HL-60 (cell line): ENCODE results near the gene STXBP4.

Experiments
- DNase-seq, 2 experiments: peaks; one replicate each; pipeline ENCODE4 v3.0.0-alpha.2; 2010 to 2020; ENCODE audit warnings: low read depth in 1 of 2, low spot score in 1 of 2
- H3K27ac ChIP-seq: fragments of 250-450 bp; sonication (Bioruptor Pico); replicated peaks from 2 replicates; pipeline ENCODE4 v1.5.1; 2020; ENCODE audit warnings: mild to moderate bottlenecking, moderate library complexity
- H3K27me3 ChIP-seq: fragments of 250-450 bp; sonication (Bioruptor Pico); 2 replicates; pipeline ENCODE4 v1.5.1; 2021; ENCODE audit warnings: mild to moderate bottlenecking, moderate library complexity; ENCODE audit not compliant: insufficient read depth, poor library complexity, severe bottlenecking
- H3K4me3 ChIP-seq: replicated peaks from 2 replicates; pipeline ENCODE4 v1.5.1; 2011; ENCODE audit warnings: mild to moderate bottlenecking, control low read depth, low read length; ENCODE audit not compliant: insufficient read depth
- CTCF ChIP-seq: IDR thresholded peaks from one replicate; pipeline ENCODE4 v1.5.1; 2011; ENCODE audit warnings: low read length, control low read depth, inconsistent platforms; ENCODE audit not compliant: insufficient read depth
- GABPA ChIP-seq: IDR thresholded peaks from 2 replicates; pipeline ENCODE4 v1.6.1; 2012; ENCODE audit warnings: low read depth
- POLR2AphosphoS5 ChIP-seq: IDR thresholded peaks from 2 replicates; pipeline ENCODE4 v1.6.1; 2012; ENCODE audit warnings: low read depth
- SPI1 ChIP-seq: IDR thresholded peaks from 2 replicates; pipeline ENCODE4 v1.6.1; 2012; ENCODE audit warnings: low read depth, mild to moderate bottlenecking, borderline replicate concordance
- TF ChIP-seq, protein P1 (sequence below): IDR thresholded peaks from 2 replicates; pipeline ENCODE4 v1.6.1; 2012; ENCODE audit warnings: low read depth; ENCODE audit not compliant: insufficient replicate concordance

STXBP4 gene

DNA sequence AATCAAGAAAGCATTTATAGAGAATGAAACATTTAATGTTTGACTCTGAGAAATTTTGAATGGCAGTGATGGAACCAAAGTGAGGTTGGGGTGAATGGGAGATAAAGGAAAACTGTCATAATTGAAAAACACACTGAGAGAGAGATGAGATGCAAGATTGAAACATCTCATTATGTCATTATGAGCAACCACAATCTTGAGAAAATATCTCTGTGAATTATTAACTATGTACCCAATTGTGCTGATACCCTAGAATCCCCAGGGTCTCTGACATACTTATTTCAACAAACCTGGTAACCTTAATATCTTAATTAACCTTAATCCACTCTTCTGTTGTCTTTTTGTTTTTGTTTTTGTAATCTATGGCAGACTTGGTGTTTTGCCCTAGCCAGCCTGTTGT lies 152.7 kb downstream of the STXBP4 start:
- no peak for DNase-seq
- TF ChIP-seq, protein P1, sequence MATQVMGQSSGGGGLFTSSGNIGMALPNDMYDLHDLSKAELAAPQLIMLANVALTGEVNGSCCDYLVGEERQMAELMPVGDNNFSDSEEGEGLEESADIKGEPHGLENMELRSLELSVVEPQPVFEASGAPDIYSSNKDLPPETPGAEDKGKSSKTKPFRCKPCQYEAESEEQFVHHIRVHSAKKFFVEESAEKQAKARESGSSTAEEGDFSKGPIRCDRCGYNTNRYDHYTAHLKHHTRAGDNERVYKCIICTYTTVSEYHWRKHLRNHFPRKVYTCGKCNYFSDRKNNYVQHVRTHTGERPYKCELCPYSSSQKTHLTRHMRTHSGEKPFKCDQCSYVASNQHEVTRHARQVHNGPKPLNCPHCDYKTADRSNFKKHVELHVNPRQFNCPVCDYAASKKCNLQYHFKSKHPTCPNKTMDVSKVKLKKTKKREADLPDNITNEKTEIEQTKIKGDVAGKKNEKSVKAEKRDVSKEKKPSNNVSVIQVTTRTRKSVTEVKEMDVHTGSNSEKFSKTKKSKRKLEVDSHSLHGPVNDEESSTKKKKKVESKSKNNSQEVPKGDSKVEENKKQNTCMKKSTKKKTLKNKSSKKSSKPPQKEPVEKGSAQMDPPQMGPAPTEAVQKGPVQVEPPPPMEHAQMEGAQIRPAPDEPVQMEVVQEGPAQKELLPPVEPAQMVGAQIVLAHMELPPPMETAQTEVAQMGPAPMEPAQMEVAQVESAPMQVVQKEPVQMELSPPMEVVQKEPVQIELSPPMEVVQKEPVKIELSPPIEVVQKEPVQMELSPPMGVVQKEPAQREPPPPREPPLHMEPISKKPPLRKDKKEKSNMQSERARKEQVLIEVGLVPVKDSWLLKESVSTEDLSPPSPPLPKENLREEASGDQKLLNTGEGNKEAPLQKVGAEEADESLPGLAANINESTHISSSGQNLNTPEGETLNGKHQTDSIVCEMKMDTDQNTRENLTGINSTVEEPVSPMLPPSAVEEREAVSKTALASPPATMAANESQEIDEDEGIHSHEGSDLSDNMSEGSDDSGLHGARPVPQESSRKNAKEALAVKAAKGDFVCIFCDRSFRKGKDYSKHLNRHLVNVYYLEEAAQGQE: no peak
- Histone ChIP-seq H3K27me3 (no peaks in the 10 kb centered on the region), H3K4me3 (no peak overlapping the region), H3K27ac (no peak overlapping the region)

- no peak overlapping the region for H3K27ac ChIP-seq
- no peak overlapping the region for H3K4me3 ChIP-seq
- H3K27me3 ChIP-seq: no peaks in the 10 kb centered on the region
- TF ChIP-seq GABPA (no peak), POLR2AphosphoS5 (no peak), CTCF (no peak), SPI1 (no peak)
- TF ChIP-seq, protein P1: no peak
- DNase-seq: no peak
These were observed 153.5 kb downstream of the STXBP4 start for GRCh38 chr17:55122114-55122513.

GRCh38 chr17:55124730-55125360 lies 156.3 kb downstream of the STXBP4 start:
- no peak overlapping the region for H3K27ac ChIP-seq
- H3K27me3 ChIP-seq: no peaks in the 10 kb centered on the region
- TF ChIP-seq, protein P1: no peak
- TF ChIP-seq CTCF (no peak), POLR2AphosphoS5 (no peak), SPI1 (no peak), GABPA (no peak)
- H3K4me3 ChIP-seq: no peak overlapping the region
- DNase-seq: no peak
